Stimulated activated CD8-positive, alpha-beta memory T cell treated with anti-CD3 and anti-CD28 coated beads, Interleukin-12 subunit alpha, Interleukin-12 subunit beta, amount 100 ng/mL, for 1 hour (primary cell): ENCODE data around the gene RFX3.
"Not testable (repeated sequence)": the region's sequence is repeated elsewhere in the genome, so short reads cannot be mapped to it uniquely, and the experiment has no call there.

Experiments
- DNase-seq: peaks from one replicate; pipeline ENCODE4 v3.0.0-alpha.2; 2020; ENCODE audit warnings: low read depth

The RFX3 gene

DNA sequence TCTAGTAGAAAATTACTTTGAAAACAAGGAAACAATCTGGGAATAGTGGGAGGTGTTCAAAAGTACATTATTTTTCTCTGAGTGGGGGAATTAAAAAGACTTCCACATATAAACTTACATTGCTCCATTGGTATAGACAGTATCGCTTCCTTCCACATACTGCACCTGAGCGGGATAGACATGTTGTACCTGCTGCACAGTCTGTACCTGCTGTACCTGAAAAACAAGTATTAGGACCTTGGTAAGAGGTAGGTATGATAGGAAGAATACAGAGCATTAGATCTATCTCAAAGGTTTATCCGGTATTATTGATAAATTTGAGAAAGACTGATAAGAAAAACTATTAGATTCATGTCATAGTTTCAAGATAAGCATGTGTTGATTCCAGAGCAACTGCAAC, 179.3 kb downstream of the RFX3 start:
- no peak for DNase-seq

DNA sequence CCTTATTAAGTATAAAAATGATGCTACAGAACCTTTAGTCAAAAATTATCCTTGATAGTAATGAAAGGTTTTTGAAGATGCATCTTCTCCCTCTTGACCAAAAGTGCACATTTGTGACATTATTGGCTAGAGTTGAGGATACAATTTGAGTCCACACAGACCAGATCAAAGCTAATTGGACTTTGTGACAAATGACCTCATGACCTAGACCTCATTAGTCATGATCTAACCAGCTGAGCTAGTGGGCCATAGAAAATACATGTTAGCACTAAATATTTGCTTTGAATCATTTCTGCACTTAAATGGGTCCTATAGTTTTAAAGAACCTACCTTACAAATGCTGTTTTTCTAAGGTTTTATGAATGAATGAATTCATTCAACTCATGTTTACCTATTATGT, 182.1 kb downstream of the RFX3 start:
- DNase-seq = no peak

DNA sequence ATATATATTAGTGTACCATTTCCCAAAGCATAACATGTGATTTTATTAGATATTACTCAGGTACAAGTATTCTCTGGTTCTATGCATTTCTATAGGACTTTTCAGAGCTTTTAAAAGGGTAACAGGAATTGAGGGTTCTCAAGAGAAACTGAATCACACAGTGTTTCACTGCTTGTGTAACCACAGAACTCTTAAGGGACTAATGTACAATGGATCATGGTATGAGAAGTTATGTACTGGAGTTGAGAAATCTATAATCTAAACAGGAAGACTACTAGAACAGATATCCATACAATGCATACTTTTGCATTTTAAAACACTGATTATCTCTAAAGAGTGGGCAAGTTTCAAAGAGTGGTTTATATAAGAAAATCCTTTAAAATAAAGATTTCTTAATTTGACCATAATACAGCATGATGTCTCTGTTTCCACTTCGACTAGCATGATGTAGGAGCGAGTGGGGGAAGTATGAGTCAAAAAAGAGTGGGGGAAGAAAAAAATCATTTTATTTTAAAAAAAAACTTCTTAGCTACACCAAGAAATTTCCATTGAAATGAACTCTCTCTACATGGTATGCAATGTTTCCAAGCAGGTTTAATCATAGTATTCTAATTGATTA, 183.5 kb downstream of the RFX3 start:
- DNase-seq = no peak

DNA sequence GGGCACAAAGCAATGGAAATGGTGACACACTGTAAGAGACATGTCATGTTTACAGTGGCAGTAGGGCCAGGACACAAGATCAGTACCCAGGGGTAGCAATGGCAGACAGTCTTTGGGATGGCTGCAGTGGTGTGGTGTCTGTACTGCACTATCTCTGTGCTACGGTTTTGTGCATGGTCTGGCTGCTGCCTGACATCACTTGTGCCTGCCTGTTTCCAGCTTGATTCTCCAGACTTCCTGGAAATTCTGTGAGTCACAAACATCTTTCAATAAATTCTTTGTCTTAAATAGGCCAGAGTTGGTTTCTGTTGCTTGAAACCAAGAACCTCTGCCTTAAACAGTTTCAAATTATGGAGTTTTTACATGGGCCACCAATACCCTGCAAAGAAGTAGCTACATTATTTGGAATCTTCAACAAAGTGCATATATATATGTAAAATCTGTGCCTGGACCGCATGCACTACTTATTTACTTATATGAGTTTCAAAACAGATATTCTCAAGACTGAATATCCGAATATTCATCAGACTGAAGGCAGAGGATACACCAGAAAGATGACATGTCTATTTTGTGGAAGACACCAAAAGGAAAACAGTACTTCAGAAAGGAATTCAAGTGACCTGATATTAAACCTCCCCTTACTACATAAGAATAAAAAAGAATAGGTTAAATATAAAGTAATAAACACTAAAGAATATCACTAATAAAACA, 188.1 kb downstream of the RFX3 start:
- no peak for DNase-seq

DNA sequence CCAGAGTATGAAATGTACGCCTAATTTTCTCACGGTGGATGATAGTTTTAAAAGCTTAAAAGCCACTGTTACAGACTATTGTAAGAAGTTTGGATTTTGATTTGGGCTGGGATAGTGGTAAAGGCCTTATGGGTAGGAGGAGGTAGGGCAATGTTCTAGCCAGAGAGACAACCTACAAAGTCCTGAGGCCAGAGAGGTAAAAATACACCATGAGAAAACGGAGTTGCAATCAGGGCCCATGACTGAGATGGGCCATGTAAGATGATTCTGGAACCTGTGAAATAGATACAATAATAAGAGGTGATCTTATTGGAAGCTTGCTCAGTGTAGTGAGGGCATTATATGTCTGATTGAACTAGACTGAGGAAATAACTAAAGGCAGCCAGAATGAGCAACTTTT, 188.8 kb downstream of the RFX3 start:
- DNase-seq = no peak

DNA sequence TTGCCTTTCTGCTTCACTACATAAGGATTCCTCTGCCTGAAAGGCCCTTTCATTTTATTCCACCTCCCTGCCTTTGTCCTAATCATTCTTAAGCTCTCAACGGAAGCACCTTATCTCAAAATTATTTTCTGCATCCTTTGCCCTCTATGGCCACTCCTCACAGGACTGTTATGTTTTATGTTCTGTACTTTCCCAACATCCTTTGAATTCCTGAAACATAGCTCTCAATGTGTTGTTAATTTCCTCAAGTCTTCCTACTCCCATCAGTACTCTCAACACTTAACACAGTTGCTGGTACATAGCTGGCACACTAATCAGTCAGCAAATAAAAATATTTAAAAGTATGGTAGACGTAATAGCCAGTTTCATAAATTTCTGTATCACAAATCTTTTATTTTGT, 193.0 kb downstream of the RFX3 start:
- DNase-seq = no peak

DNA sequence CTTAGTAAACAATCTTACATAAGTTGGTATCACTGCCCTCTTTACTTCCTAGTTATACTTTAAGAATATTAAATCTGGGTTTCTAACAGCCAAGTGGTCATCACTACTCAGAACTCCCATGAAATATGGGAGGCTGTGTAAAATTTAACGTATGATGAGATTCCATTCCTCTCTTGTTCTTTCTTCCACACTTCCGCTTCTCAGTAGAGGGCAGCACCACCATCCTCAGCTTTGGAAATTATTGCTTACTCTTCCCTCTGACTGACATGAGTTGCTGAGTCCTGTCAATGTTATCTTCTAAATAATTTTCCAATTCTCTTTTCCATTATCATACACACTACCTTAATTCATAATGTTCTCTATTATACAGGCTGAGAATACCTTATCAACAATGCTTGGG, 194.0 kb downstream of the RFX3 start:
- DNase-seq = no peak

DNA sequence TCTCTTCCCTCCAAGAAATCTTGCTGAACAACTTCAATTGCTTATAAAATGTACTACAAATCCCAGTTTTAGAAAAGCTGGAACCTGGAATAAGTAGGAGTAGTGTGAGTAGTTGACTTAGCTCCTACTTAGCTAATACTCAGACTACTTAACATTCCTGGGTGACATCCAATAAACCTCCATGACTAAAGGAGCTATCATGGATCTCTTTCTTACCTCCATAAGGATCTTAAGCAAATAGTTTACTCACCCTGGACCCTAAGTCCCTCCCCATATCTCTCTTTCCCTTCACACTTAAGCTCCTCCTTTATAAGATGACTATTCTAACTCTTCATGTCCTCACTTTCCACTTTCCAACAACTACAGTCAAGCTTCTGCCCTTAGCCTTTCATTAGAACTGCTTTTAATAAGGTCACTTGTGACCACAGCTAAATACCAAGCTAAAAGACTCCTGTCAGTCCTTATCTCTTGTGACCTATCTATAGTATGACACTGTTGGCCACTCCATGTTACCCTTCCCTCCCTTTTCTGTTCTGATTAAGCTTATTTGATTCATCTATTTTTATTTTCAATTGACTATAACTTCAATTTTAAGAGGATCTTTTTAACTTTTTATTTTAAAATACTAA, 194.9 kb downstream of the RFX3 start:
- DNase-seq = no peak

DNA sequence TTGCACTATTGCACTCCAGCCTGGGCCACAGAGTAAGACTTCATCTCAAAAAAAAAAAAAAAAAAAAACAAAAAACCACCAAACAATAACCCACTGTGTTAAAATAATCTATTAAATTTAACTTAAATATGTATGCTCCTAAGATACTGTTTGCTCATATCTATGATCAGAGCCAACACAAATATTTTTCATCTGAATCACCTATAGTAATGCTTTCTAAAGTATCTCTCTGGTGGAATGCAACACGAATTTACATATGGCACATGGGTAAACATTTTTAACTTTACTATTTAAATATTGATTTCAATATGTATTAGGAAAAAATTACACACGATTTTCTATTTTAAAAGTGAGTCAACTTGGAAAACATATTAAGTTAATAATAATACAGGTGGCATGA, 196.4 kb downstream of the RFX3 start:
- no peak for DNase-seq

DNA sequence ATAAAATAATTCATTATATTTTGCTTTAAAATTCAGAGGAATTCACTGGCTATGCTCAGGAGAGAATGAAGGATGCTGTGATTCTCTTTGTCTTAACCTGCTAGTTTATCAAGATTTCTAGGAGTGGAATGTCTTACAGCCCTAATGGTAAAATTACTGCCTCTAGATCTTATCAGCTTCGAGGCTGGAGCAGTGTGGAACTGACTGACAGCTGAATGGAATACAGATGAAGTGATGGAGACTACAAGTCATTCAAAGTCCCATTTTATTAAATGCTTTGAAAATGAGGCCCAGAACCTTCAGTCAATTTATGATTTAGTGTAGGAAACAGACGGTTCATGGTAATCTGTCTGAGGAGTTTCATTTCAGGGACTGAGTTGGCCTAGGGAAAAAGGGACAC, 202.1 kb downstream of the RFX3 start:
- DNase-seq = no peak

DNA sequence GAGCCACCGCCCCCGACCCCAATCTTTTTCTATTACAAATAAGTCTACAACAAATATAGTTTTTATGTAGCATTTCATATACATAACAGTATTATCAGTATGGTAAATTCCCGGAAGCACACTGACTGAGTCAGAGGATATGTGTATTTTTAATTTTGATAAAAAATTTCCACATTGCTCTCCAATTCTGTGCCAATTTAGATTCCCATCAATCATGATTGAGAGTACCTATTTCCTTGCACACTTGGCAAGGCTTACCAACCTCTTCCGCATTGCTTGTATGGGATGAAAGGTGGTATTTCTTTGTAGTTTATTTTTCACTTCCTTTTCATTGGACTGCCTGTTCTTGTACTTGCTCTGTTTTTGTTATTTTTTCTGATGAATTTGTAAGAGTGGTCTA, 204.6 kb downstream of the RFX3 start:
- DNase-seq = no peak

DNA sequence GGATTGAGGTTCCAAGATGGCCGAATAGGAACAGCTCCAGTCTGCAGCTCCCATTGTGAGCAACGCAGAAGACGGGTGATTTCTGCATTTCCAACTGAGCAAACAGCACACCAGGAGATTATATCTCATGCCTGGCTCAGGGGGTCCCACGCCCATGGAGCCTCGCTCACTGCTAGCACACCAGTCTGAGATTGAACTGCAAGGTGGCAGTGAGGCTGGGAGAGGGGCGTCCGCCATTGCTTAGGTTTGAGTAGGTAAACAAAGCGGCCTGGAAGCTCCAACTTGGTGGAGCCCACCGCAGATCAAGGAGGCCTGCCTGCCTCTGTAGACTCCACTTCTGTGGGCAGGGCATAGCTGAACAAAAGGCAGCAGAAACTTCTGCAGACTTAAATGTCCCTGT, 213.2 kb downstream of the RFX3 start:
- DNase-seq = not testable (repeated sequence)

DNA sequence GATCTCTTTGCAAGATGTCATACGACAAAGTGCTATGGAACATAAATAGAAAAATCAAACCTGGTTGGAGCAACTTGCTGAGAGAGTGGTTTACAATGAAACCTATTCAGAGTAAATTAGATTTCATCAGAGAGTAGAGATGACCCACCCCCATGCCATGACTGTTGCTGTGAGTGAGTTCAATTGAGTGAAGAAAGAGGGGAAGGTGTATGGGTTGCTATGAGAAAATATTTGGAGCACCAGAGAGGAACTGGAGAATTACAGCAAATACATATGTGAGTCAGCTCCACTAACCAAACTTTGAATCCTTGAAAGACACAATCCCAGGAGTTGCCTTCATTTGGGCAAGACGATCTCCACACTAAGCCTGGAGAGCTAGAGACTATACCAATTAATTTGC, 217.2 kb downstream of the RFX3 start:
- DNase-seq = no peak

DNA sequence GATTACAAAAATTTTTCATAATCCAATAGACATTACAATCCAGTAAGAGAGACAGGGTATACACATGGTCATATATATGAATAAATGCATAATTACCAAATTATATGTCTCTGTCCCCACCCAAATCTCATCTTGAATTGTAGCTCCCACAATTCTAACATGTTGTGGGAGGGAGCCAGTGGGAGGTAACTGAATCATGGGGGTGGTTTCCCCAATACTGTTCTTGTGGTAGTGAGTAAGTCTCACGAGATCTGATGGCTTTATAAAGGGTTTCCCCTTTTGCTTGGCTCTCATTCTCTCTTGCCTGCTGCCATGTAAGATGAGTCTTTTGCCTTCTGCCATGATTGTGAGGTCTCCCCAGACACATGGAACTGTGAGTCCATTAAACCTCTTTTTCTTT, 221.4 kb downstream of the RFX3 start:
- not testable (repeated sequence) for DNase-seq

DNA sequence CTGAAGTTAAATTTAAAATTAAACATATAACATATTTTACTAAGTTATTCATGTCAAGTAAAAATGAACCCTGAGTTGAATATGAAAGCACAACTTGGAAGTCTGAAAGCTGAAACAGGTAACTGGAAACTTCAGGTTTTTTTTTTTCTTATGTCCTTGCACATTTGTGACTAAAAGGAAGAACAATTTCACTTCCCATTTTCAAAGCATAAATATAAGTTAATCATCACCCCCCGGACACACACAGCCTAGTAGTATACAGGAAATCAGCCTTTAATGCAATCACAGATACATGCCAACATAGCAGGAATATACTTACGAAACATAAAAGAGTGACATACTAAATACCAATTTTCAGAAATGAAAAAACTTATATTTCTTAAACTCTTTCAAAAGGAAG, 225.9 kb downstream of the RFX3 start:
- no peak for DNase-seq

DNA sequence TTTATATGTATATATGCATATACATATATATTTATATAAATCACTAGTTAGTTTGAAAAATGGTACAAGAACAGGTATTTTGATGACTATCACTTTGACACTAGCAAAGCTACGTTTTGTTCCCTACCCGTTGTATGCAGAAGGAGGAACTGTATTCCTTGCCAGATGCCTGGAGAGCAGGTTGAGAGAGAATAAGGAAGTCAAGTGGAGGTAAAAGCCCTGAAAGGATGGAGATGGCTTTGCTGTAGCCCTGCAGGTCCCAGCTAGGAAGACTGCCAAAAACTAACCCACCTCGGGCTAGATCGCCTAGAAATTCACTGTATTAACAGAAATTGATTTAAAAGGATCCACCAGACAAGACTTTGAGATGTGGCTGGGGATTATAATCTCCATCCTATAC, 229.3 kb downstream of the RFX3 start:
- no peak for DNase-seq

DNA sequence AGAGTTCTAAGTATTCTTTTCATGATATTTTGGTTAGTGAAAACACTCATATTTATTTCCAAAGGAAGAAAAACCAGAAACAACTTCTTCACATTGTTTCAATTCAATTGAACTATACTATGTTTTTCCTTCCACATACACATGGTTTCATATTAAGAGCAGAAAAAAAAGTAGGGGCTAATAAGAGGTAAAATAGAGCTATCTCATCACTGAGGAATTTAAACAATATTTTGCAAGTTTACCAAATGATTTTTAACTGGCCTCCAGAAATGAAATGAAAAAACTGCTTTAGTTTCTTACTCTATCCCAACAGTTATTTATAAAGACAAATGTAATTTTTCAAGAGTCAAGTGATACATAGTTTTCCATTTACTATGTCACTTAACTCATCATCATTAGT, 233.5 kb downstream of the RFX3 start:
- DNase-seq = no peak

DNA sequence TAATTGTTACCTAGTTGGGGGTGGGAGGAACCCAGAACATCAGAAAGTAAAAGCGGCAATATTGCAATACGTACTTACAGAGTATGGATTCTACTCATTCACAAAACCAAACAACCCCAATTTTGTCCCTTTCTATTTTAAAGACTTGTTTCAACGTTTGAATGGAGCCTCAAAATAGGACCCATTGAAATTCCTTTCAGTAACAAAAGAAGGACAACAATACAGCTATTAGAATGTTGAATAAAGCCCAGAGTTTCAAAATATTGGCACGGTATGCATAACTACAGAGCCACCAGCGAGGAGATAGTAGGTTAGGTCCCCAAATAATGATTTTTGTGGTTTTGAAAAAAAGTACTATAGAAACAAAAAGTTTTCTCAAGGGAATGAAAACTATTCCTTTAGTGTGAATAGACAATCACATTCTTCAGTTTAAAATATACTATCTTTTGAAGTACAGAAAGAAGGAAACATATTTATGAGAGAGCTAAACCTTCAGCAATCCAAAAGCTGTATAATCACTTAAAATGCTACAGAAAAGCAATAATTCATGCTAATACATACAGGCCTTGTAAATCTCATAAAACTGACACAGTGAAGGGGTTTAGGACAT, 235.5 kb downstream of the RFX3 start:
- no peak for DNase-seq

DNA sequence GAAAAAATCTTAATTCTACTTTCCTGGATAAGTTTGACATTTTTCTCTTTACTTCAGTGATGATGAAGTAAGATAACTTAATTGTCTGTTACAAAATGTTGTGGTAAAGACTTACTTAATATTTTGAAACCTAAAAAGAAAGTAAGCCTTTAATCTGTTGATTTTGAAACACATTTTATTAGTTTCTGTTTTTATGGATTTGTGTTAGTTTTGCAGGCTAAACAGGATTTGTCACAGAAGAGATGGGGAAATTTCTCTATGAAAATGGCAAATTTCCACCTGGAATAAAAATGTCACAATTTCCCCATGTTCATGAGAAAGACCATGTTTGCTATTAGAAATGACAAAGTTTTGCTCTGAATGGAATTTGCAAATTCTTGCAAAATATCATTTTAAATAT, 237.1 kb downstream of the RFX3 start:
- DNase-seq = no peak

DNA sequence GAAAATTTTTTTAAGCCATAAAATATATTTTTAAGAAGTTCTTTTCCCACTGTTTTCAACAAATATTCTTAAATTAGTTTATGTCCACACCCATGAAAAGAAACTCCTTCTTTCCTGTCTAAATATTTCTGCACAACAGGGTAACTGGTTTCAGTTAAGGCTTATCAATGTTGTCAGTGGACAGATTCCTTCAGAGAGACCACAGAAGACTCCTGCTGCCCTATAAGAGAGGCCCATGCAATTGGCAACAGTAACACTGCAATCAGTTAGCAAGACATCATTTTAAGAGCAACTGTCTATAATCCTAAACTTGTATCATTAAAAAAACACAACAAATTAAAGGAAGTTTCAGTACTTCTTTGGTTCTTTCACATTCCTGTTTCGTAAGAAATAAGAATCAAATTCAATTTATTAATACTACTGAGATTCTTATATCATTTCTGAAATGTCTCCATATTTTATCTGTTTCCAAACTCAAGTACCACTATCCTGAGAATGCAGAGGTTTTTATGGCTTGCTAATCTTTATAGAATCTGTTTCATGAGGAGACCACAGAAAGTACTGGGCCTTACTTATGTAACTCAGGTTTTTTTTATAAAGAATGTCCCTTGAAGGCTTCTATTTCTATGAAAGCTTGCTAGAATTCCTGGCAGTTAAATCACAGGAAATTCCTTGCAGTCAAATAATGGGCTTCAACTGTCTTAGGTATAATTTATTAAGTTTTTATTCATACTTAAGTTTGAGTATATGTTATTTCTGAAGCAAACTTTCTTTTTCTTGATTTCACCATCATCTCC, 240.2 kb downstream of the RFX3 start:
- DNase-seq = no peak

DNA sequence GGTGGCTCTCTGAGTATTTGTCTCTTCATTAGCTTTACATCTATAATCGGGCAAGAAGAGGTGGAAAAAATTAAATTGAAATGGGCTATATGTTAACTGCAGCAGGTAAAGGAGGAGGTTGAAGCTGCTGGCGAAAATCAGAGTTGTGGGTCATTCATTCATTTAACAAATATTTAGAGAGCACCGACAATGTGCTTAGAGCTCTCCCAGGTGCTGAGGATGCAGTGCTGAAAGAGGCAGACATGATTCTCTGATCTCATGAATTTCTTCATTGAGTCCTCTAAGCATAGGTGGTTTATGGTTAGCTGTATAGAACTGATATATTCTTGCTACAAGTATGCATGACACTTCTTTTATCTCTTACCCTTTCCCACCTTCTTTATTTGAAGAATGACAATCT, 243.4 kb downstream of the RFX3 start:
- DNase-seq = no peak

DNA sequence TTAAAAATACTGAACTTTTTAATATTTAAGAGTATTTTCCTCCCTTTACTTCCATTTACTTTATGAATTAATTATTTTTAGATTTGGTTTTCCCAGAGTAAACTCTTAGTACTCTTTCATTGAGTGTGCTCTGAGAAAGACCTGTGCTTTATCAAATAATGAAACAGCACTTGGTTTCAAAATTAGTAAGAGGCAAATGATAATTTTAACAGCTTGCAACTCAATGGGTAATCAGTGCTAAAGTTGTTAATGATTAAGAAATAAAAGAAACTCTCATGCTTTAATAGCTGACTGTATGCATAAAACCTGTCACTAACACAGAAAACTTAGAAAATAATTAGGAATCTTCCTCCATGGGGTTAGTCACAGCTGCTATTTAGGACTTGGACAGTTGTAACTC, 244.4 kb downstream of the RFX3 start:
- no peak for DNase-seq

DNA sequence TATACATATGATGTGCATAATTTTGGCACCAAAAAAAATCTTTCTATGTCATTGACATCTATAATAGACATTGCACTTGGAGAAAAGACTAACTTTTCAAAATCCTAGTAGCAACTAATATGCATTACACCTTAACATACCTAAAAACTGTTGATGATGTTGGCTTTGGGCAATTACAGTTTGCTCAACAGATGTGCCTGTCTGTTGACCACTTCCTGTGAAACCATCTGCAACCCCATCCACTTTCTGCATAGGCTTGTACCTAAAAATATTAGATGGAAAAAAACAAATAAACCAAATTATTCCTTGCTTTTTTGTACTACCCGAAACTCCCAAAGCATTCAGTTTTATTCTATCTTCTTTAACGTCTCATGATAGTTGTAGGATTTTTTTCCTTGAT, 248.6 kb downstream of the RFX3 start:
- DNase-seq = no peak
